WI38 (cell line): ENCODE results near the gene PON1.

Experiments used
- H3K4me3 ChIP-seq: 2 replicates; pipeline ENCODE4 v1.5.1; 2011; ENCODE audit warnings: low read depth, mild to moderate bottlenecking, control low read depth, low read length
- TF ChIP-seq, protein P1 (sequence below): IDR thresholded peaks from 2 replicates; pipeline ENCODE4 v1.5.1; 2012; ENCODE audit warnings: low read depth, mild to moderate bottlenecking, control low read depth, low read length

Gene PON1

DNA sequence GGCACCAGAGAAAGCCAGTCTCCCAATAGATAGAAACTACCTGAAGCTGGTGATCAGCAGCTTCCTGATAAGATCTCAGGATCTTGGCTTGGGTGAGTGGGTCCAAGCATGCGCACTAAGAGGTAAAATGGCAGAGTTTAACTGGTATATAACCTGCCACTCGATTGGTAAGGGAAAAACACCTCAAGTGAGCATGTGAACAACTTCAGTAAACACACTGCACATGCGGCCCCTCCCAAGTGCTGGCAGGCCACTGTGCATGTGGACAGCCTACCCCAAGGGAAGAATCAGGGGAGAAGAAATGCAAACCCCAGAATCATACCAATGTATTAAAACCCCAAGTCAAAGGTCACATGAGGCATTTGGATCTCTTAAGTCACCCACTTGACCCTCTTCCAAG is 17.7 kb upstream of the PON1 start:
- H3K4me3 ChIP-seq = no peak overlapping the region
- TF ChIP-seq, protein P1, sequence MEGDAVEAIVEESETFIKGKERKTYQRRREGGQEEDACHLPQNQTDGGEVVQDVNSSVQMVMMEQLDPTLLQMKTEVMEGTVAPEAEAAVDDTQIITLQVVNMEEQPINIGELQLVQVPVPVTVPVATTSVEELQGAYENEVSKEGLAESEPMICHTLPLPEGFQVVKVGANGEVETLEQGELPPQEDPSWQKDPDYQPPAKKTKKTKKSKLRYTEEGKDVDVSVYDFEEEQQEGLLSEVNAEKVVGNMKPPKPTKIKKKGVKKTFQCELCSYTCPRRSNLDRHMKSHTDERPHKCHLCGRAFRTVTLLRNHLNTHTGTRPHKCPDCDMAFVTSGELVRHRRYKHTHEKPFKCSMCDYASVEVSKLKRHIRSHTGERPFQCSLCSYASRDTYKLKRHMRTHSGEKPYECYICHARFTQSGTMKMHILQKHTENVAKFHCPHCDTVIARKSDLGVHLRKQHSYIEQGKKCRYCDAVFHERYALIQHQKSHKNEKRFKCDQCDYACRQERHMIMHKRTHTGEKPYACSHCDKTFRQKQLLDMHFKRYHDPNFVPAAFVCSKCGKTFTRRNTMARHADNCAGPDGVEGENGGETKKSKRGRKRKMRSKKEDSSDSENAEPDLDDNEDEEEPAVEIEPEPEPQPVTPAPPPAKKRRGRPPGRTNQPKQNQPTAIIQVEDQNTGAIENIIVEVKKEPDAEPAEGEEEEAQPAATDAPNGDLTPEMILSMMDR = no peak

DNA sequence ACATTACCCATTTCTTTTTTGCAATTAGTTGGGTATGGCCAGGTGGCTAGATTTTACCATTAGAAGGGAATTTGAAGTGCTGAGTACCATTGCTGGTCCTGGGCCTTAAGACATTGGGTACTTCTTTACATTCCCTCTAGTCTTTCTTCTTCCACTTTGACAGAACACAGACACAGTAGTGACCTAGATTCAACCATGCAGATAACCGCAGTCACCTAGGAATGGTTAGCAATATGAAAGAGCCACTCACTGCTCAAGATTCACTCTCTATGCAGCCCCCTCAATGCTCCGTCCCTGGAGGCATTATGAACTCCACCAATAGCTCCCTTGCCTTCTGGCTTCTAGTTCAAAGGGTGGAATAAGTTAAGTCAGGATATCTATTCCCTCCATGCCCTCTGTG is 16.2 kb upstream of the PON1 start:
- TF ChIP-seq, protein P1 = no peak
- H3K4me3 ChIP-seq = no peak overlapping the region

DNA sequence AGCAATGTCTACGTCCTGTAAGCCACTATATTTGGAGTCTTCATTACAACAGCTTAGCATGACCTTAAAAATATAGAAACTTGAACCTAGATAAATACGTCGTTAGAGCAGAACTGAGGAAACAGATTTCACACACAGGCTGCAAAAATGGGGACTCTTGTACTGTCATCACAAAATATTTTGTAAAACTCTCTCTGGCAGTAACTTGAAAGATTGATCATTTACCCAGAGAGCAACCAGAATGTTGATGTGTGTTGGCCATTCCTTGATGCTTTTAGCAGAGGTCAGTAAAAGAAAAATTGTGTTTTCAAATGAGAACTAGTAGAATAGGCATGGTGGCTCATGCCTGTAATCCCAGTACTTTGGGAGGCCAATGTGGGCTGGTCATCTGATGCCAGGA is 14.5 kb upstream of the PON1 start:
- TF ChIP-seq, protein P1 = no peak
- H3K4me3 ChIP-seq = no peak overlapping the region

DNA sequence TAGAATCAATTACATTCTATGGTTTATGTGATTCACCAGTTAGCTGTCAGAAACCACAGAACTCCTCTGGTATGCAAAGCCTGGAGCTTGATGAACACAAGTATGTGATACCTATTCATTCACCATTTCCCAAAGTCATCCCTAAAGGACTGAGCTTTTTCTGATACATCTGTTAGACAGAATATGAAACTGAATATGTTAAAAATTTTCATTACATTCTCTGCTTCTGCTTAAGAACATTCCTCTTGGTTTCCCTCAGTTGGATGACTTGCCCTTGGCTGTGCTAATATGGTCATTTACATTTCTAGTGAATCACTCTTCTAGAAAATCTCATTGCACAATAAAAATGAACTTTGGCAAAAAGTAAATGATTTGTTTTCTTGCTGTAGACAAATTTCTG is 10.8 kb upstream of the PON1 start:
- TF ChIP-seq, protein P1 = no peak

DNA sequence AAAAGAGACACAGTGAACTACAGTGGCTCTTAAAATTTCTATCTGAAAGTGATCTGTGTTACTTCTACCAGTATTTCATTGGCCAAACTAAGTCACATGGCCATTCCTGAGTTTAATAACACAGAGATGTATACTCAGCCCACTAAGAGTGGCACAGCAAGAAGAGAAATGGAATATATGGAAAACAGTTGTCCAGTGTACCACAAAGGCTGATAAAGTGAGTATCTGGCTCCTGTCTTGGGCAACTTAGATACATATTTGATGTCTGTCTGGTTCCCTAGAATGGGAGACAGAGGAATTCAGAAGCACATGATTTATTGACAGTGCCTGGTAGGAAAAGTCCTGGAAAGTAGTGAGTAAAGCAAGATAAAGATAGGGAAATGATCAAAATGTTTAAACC is 10.1 kb upstream of the PON1 start:
- H3K4me3 ChIP-seq = no peak overlapping the region
- TF ChIP-seq, protein P1 = no peak

More for the DNA sequence above, 10.8 kb upstream of the PON1 start:
- H3K4me3 ChIP-seq = no peak overlapping the region

DNA sequence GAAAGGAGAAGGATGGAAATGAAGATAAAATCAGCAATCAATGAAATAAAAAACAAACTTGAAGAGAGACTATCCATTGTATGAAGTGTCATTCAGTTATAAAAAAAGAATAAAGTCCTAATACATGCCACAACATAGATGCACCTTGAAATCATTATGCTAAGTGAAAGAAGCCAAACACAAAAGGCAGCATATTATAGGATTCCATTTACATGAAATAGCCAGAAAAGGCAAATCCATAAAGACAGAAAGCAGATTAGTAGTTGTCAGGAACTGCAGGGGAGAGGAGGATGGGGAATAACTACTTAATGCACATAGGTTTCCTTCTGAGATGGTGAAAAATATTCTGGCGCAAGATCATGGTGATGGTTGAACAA is 6.6 kb upstream of the PON1 start:
- TF ChIP-seq, protein P1 = no peak
- peak overlapping the region; percentile 35 for H3K4me3 ChIP-seq

DNA sequence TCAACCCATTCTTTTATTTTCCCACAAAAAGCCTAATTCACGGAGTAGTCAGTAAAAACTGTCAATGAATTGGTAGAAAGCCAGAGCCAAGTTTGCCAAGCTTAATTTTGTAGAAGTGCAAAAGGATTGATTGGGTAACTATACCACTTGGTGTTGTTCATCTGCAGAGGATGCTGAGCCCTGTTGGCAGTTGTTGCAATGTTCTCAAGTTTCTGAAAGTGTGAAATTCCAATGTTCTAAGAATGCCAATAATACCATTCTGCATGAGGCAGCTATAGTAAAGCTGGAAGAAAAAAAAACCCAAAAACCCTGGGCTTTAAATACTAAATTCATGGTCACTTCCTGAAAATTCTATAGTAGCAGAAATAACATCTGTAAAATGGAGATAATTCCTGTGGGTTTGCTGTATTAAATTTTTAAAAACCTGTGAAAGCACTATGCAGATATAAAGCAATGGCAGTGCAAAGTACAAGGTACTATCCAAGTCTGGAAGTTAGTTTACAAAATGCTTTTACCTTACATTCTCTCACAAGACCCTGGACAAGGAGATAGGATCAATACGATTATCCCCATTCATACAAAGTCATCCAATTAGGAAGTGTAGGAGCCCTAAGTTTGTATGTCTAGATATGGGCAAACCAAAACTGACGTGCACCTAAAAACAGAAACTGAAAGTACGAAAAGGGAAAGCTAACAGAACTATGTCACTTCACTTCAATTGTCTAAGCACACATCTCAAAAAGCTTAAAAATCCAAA is 6.0 kb upstream of the PON1 start:
- H3K4me3 ChIP-seq = peak overlapping the region; percentile 35
- TF ChIP-seq, protein P1 = no peak
